GM18951 (cell line): ENCODE data around the gene KATNIP.
"Not testable (repeated sequence)": the region's sequence is repeated elsewhere in the genome, so short reads cannot be mapped to it uniquely, and the experiment has no call there.

Experiments
- POLR2A ChIP-seq: IDR thresholded peaks from 4 replicates; pipeline ENCODE4 v1.6.1; 2011; ENCODE audit warnings: mild to moderate bottlenecking; ENCODE audit not compliant: insufficient read length, insufficient read depth; ENCODE audit errors: extremely low read depth
- in situ Hi-C: fragments of 300-500 bp; cut with MboI; formaldehyde crosslinking; loops from one replicate; pipeline ENCODE4 v1.12.0; 2022; ENCODE audit warnings: low sequenced_read_pairs, mixed read lengths, inconsistent platforms; ENCODE audit not compliant: unreplicated experiment

Gene KATNIP

GRCh38 chr16:27549464-27549745, 539 bp upstream of the KATNIP start:
- TF ChIP-seq POLR2A = no peak

GRCh38 chr16:27550582-27550920, 607 bp downstream of the KATNIP start:
- no peak for TF ChIP-seq POLR2A
- in situ Hi-C loops = no loop called here

More at GRCh38 chr16:27549464-27549745, 539 bp upstream of the KATNIP start:
- in situ Hi-C loops = no loop called here

GRCh38 chr16:27551036-27551435, 1.1 kb downstream of the KATNIP start:
- TF ChIP-seq POLR2A = no peak
- in situ Hi-C loops = no loop called here

GRCh38 chr16:27556471-27556870, 6.5 kb downstream of the KATNIP start:
- no peak for TF ChIP-seq POLR2A
- in situ Hi-C loops = no loop called here

GRCh38 chr16:27558434-27558833, 8.5 kb downstream of the KATNIP start:
- in situ Hi-C loops = no loop called here
- TF ChIP-seq POLR2A = no peak

GRCh38 chr16:27558932-27559331, 9.0 kb downstream of the KATNIP start:
- no peak for TF ChIP-seq POLR2A
- in situ Hi-C loops = no loop called here

GRCh38 chr16:27561216-27561615, 11.3 kb downstream of the KATNIP start:
- in situ Hi-C loops = no loop called here

GRCh38 chr16:27564224-27564623, 14.3 kb downstream of the KATNIP start:
- in situ Hi-C loops = no loop called here
- no peak for TF ChIP-seq POLR2A

More at GRCh38 chr16:27561216-27561615, 11.3 kb downstream of the KATNIP start:
- no peak for TF ChIP-seq POLR2A

GRCh38 chr16:27566417-27566816, 16.5 kb downstream of the KATNIP start:
- no peak for TF ChIP-seq POLR2A
- in situ Hi-C loops = no loop called here

- no peak for TF ChIP-seq POLR2A
- in situ Hi-C loops = no loop called here
Observed at GRCh38 chr16:27568077-27568476, 18.1 kb downstream of the KATNIP start.

- in situ Hi-C loops = not testable (repeated sequence)
Observed at GRCh38 chr16:27570986-27571385, 21.0 kb downstream of the KATNIP start.

- no peak for TF ChIP-seq POLR2A
- in situ Hi-C loops = no loop called here
Observed at GRCh38 chr16:27571433-27572326, 21.7 kb downstream of the KATNIP start.

GRCh38 chr16:27572711-27573110, 22.8 kb downstream of the KATNIP start:
- in situ Hi-C loops = no loop called here
- no peak for TF ChIP-seq POLR2A

- in situ Hi-C loops = no loop called here
- TF ChIP-seq POLR2A = no peak
Observed at GRCh38 chr16:27576729-27577128, 26.8 kb downstream of the KATNIP start.

GRCh38 chr16:27579087-27579980, 29.4 kb downstream of the KATNIP start:
- no peak for TF ChIP-seq POLR2A
- in situ Hi-C loops = no loop called here
